HCT116 (cell line): ENCODE data around the gene PLCB4. TPM values are rescaled to one million over a fixed set of nuclear protein-coding genes. Genes with fewer than 3 reads are reported as not detected.

ENCODE experiments used
- ATAC-seq: fragments of 200-7000 bp; cut with Tn5 transposase; 2 replicates; pipeline ENCODE4 v1.9.1; 2020; ENCODE audit warnings: mild to moderate bottlenecking, moderate library complexity
- BruUV-seq: library from RNA; stranded (reverse); fragments of 400-500 nt; replicated peaks from 2 replicates; lab custom pipeline; 2021; lab: Mats Ljungman, UMichigan
- CTCF ChIA-PET: fragments of 300-600 bp; sonication (Branson Sonifier 250); formaldehyde crosslinking; loops from one replicate; lab custom pipeline; 2021; ENCODE audit warnings: antibody characterized with exemption; lab: Charles Lee
- POLR2A ChIA-PET: fragments of 300-600, 350-600 bp; sonication (Branson Sonifier 250); formaldehyde crosslinking; loops from one replicate; lab custom pipeline; 2021; ENCODE audit warnings: antibody characterized with exemption; lab: Charles Lee
- RAD21 ChIA-PET, 2 experiments: fragments of 300-600 bp; sonication (Branson Sonifier 250); formaldehyde crosslinking; loops; one replicate each; lab custom pipeline; 2023; ENCODE audit warnings: low total read pairs in 2 of 2; ENCODE audit not compliant: uncharacterized antibody in 2 of 2, unreplicated experiment in 2 of 2, low non-redundant PET in 1 of 2; lab: Charles Lee
- DNase-seq: peaks from one replicate; pipeline ENCODE4 v3.0.0-alpha.2; 2010; ENCODE audit warnings: low read depth, low spot score
- H2AFZ ChIP-seq: fragments of 200-600 bp; shearing (Covaris generic), sonication (generic); 2 replicates; pipeline ENCODE4 v1.6.1; 2017; ENCODE audit warnings: low read depth, mixed run types, mixed read lengths, antibody characterized with exemption, low read length; ENCODE audit not compliant: poor library complexity, severe bottlenecking
- H3K27ac ChIP-seq: 2 replicates; pipeline ENCODE4 v1.5.1; 2012; ENCODE audit warnings: low read depth, low read length
- H3K27me3 ChIP-seq: fragments of 200-600 bp; sonication (generic); 2 replicates; pipeline ENCODE4 v1.6.1; 2016; ENCODE audit warnings: mixed run types, low read length, mixed read lengths; ENCODE audit not compliant: insufficient read depth
- H3K36me3 ChIP-seq, 2 experiments: fragments of 200-500 bp in 1 of 2; fragments of 200-600 bp in 1 of 2; sonication (Bioruptor generic) in 1 of 2; sonication (generic) in 1 of 2; 2 replicates each; pipeline versions ENCODE4 v1.5.1 to v1.6.1; 2014 to 2016; ENCODE audit warnings: low read length in 2 of 2, inconsistent platforms in 1 of 2, mixed read lengths in 1 of 2, mixed run types in 1 of 2; ENCODE audit not compliant: insufficient read depth in 2 of 2, control insufficient read depth in 1 of 2
- H3K4me1 ChIP-seq, 2 experiments: fragments of 200-600 bp in 1 of 2; sonication (generic) in 1 of 2; 2 replicates each; pipeline versions ENCODE4 v1.5.1 to v1.6.1; 2012 to 2017; ENCODE audit warnings: low read length in 2 of 2, inconsistent platforms in 1 of 2, mild to moderate bottlenecking in 1 of 2, mixed read lengths in 1 of 2, mixed run types in 1 of 2, moderate library complexity in 1 of 2; ENCODE audit not compliant: insufficient read depth in 2 of 2, control insufficient read depth in 1 of 2
- H3K4me2 ChIP-seq: fragments of 200-600 bp; sonication (generic); 2 replicates; pipeline ENCODE4 v1.6.1; 2017; ENCODE audit warnings: mixed run types, low read length, mixed read lengths
- H3K4me3 ChIP-seq, 2 experiments: fragments of 200-600 bp in 1 of 2; sonication (generic) in 1 of 2; replicated peaks in 1 of 2; 2 replicates each; pipeline ENCODE4 v1.5.1; 2011 to 2016; ENCODE audit warnings: low read length in 2 of 2, control low read depth in 1 of 2, low read depth in 1 of 2, mild to moderate bottlenecking in 1 of 2, mixed read lengths in 1 of 2, mixed run types in 1 of 2
- H3K79me2 ChIP-seq: fragments of 200-600 bp; sonication (generic); 2 replicates; pipeline ENCODE4 v1.6.1; 2017; ENCODE audit warnings: mild to moderate bottlenecking, mixed run types, low read length, moderate library complexity, mixed read lengths; ENCODE audit not compliant: insufficient read depth
- H3K9ac ChIP-seq: fragments of 200-600 bp; sonication (generic); 2 replicates; pipeline ENCODE4 v1.6.1; 2016; ENCODE audit warnings: low read length, mixed read lengths
- H3K9me2 ChIP-seq: fragments of 200-600 bp; sonication (generic), shearing (Covaris generic); 2 replicates; pipeline ENCODE4 v1.6.1; 2017; ENCODE audit warnings: mixed run types, mild to moderate bottlenecking, moderate library complexity; ENCODE audit not compliant: insufficient read depth
- H3K9me3 ChIP-seq, 2 experiments: fragments of 200-500 bp in 1 of 2; fragments of 200-600 bp in 1 of 2; sonication (Bioruptor generic) in 1 of 2; sonication (generic) in 1 of 2; 2 replicates each; pipeline ENCODE4 v1.6.1; 2014 to 2017; ENCODE audit warnings: low read length in 2 of 2, mixed read lengths in 2 of 2, inconsistent platforms in 1 of 2, low read depth in 1 of 2, mild to moderate bottlenecking in 1 of 2, mixed run types in 1 of 2, moderate library complexity in 1 of 2; ENCODE audit not compliant: control insufficient read depth in 1 of 2, insufficient read depth in 1 of 2
- H4K20me1 ChIP-seq: fragments of 200-600 bp; sonication (generic), shearing (Covaris generic); 2 replicates; pipeline ENCODE4 v1.6.1; 2017; ENCODE audit warnings: mixed run types, mild to moderate bottlenecking, moderate library complexity; ENCODE audit not compliant: insufficient read depth
- CTCF ChIP-seq, 3 experiments: fragments of 200-600 bp in 1 of 3; sonication (generic) in 1 of 3; IDR thresholded peaks in 2 of 3; conservative IDR thresholded peaks in 1 of 3; 2 replicates each; pipeline ENCODE4 v1.5.1; 2012 to 2017; ENCODE audit warnings: low read depth in 2 of 3, low read length in 2 of 3, antibody characterized with exemption in 1 of 3, borderline replicate concordance in 1 of 3, control low read depth in 1 of 3, mild to moderate bottlenecking in 1 of 3, mixed read lengths in 1 of 3, mixed run types in 1 of 3, moderate library complexity in 1 of 3; ENCODE audit not compliant: insufficient read depth in 1 of 3
- ELF1 ChIP-seq: IDR thresholded peaks from 2 replicates; pipeline ENCODE4 v1.6.1; 2012; ENCODE audit warnings: low read depth, borderline replicate concordance
- EZH2 ChIP-seq: fragments of 200-600 bp; sonication (generic); IDR thresholded peaks from 2 replicates; pipeline ENCODE4 v1.6.1; 2017; ENCODE audit warnings: antibody characterized with exemption, mixed run types
- EZH2phosphoT487 ChIP-seq: fragments of 200-600 bp; IDR thresholded peaks from 2 replicates; pipeline ENCODE4 v1.6.1; 2018; ENCODE audit warnings: antibody characterized with exemption, borderline replicate concordance
- JUND ChIP-seq: IDR thresholded peaks from 2 replicates; pipeline ENCODE4 v1.6.1; 2012
- MAX ChIP-seq: IDR thresholded peaks from 2 replicates; pipeline ENCODE4 v1.6.1; 2012
- POLR2A ChIP-seq: IDR thresholded peaks from 2 replicates; pipeline ENCODE4 v1.7.0; 2011; ENCODE audit warnings: borderline replicate concordance; ENCODE audit not compliant: insufficient read depth, insufficient read length; ENCODE audit errors: extremely low read depth
- POLR2AphosphoS5 ChIP-seq: IDR thresholded peaks from 2 replicates; pipeline ENCODE4 v1.6.1; 2011; ENCODE audit warnings: mild to moderate bottlenecking, low read depth, low read length, moderate library complexity
- RAD21 ChIP-seq: IDR thresholded peaks from 2 replicates; pipeline ENCODE4 v1.6.1; 2012; ENCODE audit warnings: low read depth, mild to moderate bottlenecking
- SIN3A ChIP-seq: IDR thresholded peaks from 2 replicates; pipeline ENCODE4 v1.6.1; 2012; ENCODE audit warnings: low read depth
- SP1 ChIP-seq: IDR thresholded peaks from 2 replicates; pipeline ENCODE4 v1.6.1; 2012; ENCODE audit warnings: low read depth
- SRF ChIP-seq: IDR thresholded peaks from 2 replicates; pipeline ENCODE4 v1.6.1; 2012; ENCODE audit warnings: low read depth
- TCF7L2 ChIP-seq: IDR thresholded peaks from 2 replicates; pipeline ENCODE4 v1.7.0; 2011; ENCODE audit warnings: borderline replicate concordance, inconsistent platforms; ENCODE audit not compliant: insufficient read depth, insufficient read length; ENCODE audit errors: extremely low read depth
- ZFX ChIP-seq: fragments of 450-650 bp; IDR thresholded peaks from 2 replicates; pipeline ENCODE4 v1.6.1; 2017
- ZNF274 ChIP-seq: fragments of 200-500 bp; sonication (Bioruptor generic); IDR thresholded peaks from 2 replicates; pipeline ENCODE4 v1.6.1; 2014; ENCODE audit warnings: mild to moderate bottlenecking, low read depth, low read length, inconsistent platforms
- intact Hi-C: fragments of 100-400 bp; cut with micrococcal nuclease; formaldehyde crosslinking; loops from 2 replicates; pipeline ENCODE4 v1.10.0; 2022
- total RNA-seq: library from RNA; stranded (reverse); gene quantifications from one replicate; pipeline ENCODE4 v1.2.1, GENCODE V29; 2021; ENCODE audit not compliant: unreplicated experiment

PLCB4 gene
- total RNA-seq, 1 experiment from 2014 or later = 2.5 TPM

- Histone ChIP-seq H3K9me3 (no peaks in the 10 kb centered on the region), H3K36me3 (no peaks in the 10 kb centered on the region), H4K20me1 (no peaks in the 10 kb centered on the region), H3K27me3 (no peaks in the 10 kb centered on the region)
- RAD21 ChIA-PET = no interaction called here
- TF ChIP-seq TCF7L2 = no peak
- no peak for TF ChIP-seq CTCF (IDR thresholded peaks at IDR 0.05 in 2 of 3, conservative IDR thresholded peaks at IDR 0.05 in 1 of 3; ENCODE audit: borderline replicate concordance in 1 of 3, insufficient read depth in 1 of 3, low read depth in 2 of 3, low read length in 2 of 3)
- no peak for TF ChIP-seq SRF
- TF ChIP-seq EZH2 = no peak
- TF ChIP-seq ELF1 = no peak
- TF ChIP-seq EZH2phosphoT487 = no peak
- TF ChIP-seq MAX = no peak
- TF ChIP-seq POLR2AphosphoS5 = no peak
- TF ChIP-seq POLR2A = no peak
- TF ChIP-seq ZNF274 = no peak
- no peak for TF ChIP-seq ZFX
- TF ChIP-seq RAD21 = no peak
- no peak for TF ChIP-seq SIN3A
- no peak for TF ChIP-seq SP1
- no peak for TF ChIP-seq JUND
- TF ChIP-seq, all 23 proteins: peak for 0
- Histone ChIP-seq H3K27ac (no peak overlapping the region), H3K4me2 (no peak overlapping the region), H3K9ac (no peak overlapping the region), H3K4me3 (no peak overlapping the region), H3K4me1 (no peaks in the 10 kb centered on the region), H3K79me2 (no peaks in the 10 kb centered on the region), H2AFZ (no peak overlapping the region), H3K9me2 (no peaks in the 10 kb centered on the region)
- POLR2A ChIA-PET = no interaction called here
- no peak for ATAC-seq
- CTCF ChIA-PET = no interaction called here
- intact Hi-C loops = no loop called here
- no peak for DNase-seq
- BruUV-seq = no TSS peak
Measured at GRCh38 chr20:9280666-9281065, 211.8 kb downstream of the PLCB4 start.
